NCI-H2107 treated with DMSO at 0.1 percent for 48 hours (cell line): Measurements from ENCODE around the gene C1orf74.

Experiments
- DNase-seq: peaks from one replicate; lab custom pipeline; 2025; ENCODE audit not compliant: unreplicated experiment; lab: John Stamatoyannopoulos, UW

C1orf74 gene

GRCh38 chr1:209772126-209772525 lies 12.2 kb downstream of the C1orf74 start:
- no peak for DNase-seq

GRCh38 chr1:209770636-209771415 lies 13.5 kb downstream of the C1orf74 start:
- no peak for DNase-seq

- no peak for DNase-seq
Observed at GRCh38 chr1:209769971-209770370, 14.4 kb downstream of the C1orf74 start.

GRCh38 chr1:209769171-209769904 lies 15.0 kb downstream of the C1orf74 start:
- no peak for DNase-seq

- no peak for DNase-seq
Observed at GRCh38 chr1:209768354-209768774, 16.0 kb downstream of the C1orf74 start.

- DNase-seq = no peak
Observed at GRCh38 chr1:209767706-209768105, 16.7 kb downstream of the C1orf74 start.

- no peak for DNase-seq
Observed at GRCh38 chr1:209767096-209767495, 17.3 kb downstream of the C1orf74 start.

- DNase-seq = no peak
Observed at GRCh38 chr1:209766051-209766450, 18.3 kb downstream of the C1orf74 start.

GRCh38 chr1:209761011-209761635 lies 23.2 kb downstream of the C1orf74 start:
- no peak for DNase-seq

- DNase-seq = no peak
Observed at GRCh38 chr1:209759829-209760359, 24.5 kb downstream of the C1orf74 start.

- DNase-seq = no peak
Observed at GRCh38 chr1:209758400-209758799, 26.0 kb downstream of the C1orf74 start.

GRCh38 chr1:209756615-209757445 lies 27.5 kb downstream of the C1orf74 start:
- DNase-seq = no peak

- no peak for DNase-seq
Observed at GRCh38 chr1:209755926-209756614, 28.3 kb downstream of the C1orf74 start, which contains the start of gene TRAF3IP3. Gene TRAF3IP3 (plus strand): TSS chr1:209756053. CDS start chr1:209760040, 3,987 bp downstream.

GRCh38 chr1:209755256-209755655 lies 29.1 kb downstream of the C1orf74 start:
- DNase-seq = no peak

- DNase-seq = no peak
Observed at GRCh38 chr1:209752890-209753289, 31.5 kb downstream of the C1orf74 start.

- no peak for DNase-seq
Observed at GRCh38 chr1:209751627-209752231, 32.6 kb downstream of the C1orf74 start.

GRCh38 chr1:209749670-209750323 lies 34.6 kb downstream of the C1orf74 start:
- no peak for DNase-seq

- DNase-seq = no peak
Observed at GRCh38 chr1:209749205-209749604, 35.2 kb downstream of the C1orf74 start.

- no peak for DNase-seq
Observed at GRCh38 chr1:209748620-209749019, 35.7 kb downstream of the C1orf74 start.
